Measurements from ENCODE around the gene CFAP52.
"Not testable (repeated sequence)": the region's sequence is repeated elsewhere in the genome, so short reads cannot be mapped to it uniquely, and the experiment has no call there.

The CFAP52 gene

GRCh38 chr17:9661027-9661426, 84.6 kb downstream of the CFAP52 start:
- Histone ChIP-seq H3K36me3 (replicated peaks; ENCODE audit: insufficient read depth, low read length) (no peaks in the 10 kb centered on the region), H3K9me3 (replicated peaks; ENCODE audit: insufficient read depth, low read length) (no peaks in the 10 kb centered on the region), H4K20me1 (ENCODE audit: insufficient read depth, low read length) (no peaks in the 10 kb centered on the region), H3K4me3 (ENCODE audit: low read length) (no peak overlapping the region), H3F3A (ENCODE audit: insufficient read depth, low read length) (no peaks in the 10 kb centered on the region), H3K4me1 (ENCODE audit: low read length) (no peaks in the 10 kb centered on the region), H3K27me3 (replicated peaks; ENCODE audit: insufficient read depth, low read length) (no peaks in the 10 kb centered on the region; the same call in 1 of the 2 replicates), H3K4me2 (ENCODE audit: low read depth, low read length) (no peak overlapping the region), H3K27ac (ENCODE audit: low read length) (no peak overlapping the region), H3K79me2 (ENCODE audit: low read length) (no peaks in the 10 kb centered on the region), H3K9me2 (replicated peaks; ENCODE audit: insufficient read depth, low read length) (no peaks in the 10 kb centered on the region), H3K9ac (ENCODE audit: low read length) (no peak overlapping the region), H2AFZ (ENCODE audit: low read length) (no peak overlapping the region)
- TF ChIP-seq EZH2 (optimal IDR thresholded peaks at IDR 0.05; ENCODE audit: low read depth, low read length) (no peak), EZH2phosphoT487 (IDR thresholded peaks at IDR 0.05; ENCODE audit: low read length) (no peak)
- TF ChIP-seq, protein P1, sequence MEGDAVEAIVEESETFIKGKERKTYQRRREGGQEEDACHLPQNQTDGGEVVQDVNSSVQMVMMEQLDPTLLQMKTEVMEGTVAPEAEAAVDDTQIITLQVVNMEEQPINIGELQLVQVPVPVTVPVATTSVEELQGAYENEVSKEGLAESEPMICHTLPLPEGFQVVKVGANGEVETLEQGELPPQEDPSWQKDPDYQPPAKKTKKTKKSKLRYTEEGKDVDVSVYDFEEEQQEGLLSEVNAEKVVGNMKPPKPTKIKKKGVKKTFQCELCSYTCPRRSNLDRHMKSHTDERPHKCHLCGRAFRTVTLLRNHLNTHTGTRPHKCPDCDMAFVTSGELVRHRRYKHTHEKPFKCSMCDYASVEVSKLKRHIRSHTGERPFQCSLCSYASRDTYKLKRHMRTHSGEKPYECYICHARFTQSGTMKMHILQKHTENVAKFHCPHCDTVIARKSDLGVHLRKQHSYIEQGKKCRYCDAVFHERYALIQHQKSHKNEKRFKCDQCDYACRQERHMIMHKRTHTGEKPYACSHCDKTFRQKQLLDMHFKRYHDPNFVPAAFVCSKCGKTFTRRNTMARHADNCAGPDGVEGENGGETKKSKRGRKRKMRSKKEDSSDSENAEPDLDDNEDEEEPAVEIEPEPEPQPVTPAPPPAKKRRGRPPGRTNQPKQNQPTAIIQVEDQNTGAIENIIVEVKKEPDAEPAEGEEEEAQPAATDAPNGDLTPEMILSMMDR (IDR thresholded peaks at IDR 0.05; ENCODE audit: low read length): no peak
- DNase-seq: no peak

DNA sequence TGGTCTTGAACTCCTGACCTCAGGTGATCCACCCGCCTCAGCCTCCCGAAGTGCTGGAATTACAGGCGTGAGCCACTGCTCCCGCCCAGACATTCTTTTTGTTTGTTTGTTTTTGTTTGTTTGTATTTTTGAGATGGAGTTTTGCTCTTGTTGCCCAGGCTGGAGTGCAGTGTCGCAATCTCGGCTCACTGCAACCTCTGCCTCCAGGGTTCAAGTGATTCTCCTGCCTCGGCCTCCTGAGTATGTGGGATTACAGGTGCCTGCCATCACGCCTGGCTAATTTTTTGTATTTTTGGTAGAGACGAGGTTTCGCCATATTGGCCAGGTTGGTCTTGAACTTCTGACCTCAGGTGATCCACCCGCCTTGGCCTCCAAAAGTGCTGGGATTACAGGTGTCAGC, 87.1 kb downstream of the CFAP52 start:
- H3K9ac ChIP-seq (ENCODE audit: low read length); H3F3A ChIP-seq (ENCODE audit: insufficient read depth, low read length); H3K4me1 ChIP-seq (ENCODE audit: low read length); H3K4me2 ChIP-seq (ENCODE audit: low read depth, low read length); H3K27ac ChIP-seq (ENCODE audit: low read length); H3K9me2 ChIP-seq (replicated peaks; ENCODE audit: insufficient read depth, low read length); H3K4me3 ChIP-seq (ENCODE audit: low read length); H3K36me3 ChIP-seq (replicated peaks; ENCODE audit: insufficient read depth, low read length); H3K9me3 ChIP-seq (replicated peaks; ENCODE audit: insufficient read depth, low read length); DNase-seq; H3K27me3 ChIP-seq (replicated peaks; ENCODE audit: insufficient read depth, low read length); H4K20me1 ChIP-seq (ENCODE audit: insufficient read depth, low read length); H2AFZ ChIP-seq (ENCODE audit: low read length); H3K79me2 ChIP-seq (ENCODE audit: low read length): not testable (repeated sequence)

GRCh38 chr17:9666461-9667050, 90.1 kb downstream of the CFAP52 start:
- Histone ChIP-seq H2AFZ (ENCODE audit: low read length) (no peak overlapping the region), H3K9me3 (replicated peaks; ENCODE audit: insufficient read depth, low read length) (no peaks in the 10 kb centered on the region), H3K9ac (ENCODE audit: low read length) (no peak overlapping the region), H3K4me1 (ENCODE audit: low read length) (no peaks in the 10 kb centered on the region), H3K27me3 (replicated peaks; ENCODE audit: insufficient read depth, low read length) (no peaks in the 10 kb centered on the region; the same call in 1 of the 2 replicates), H3F3A (ENCODE audit: insufficient read depth, low read length) (no peaks in the 10 kb centered on the region), H3K27ac (ENCODE audit: low read length) (no peak overlapping the region), H3K4me2 (ENCODE audit: low read depth, low read length) (no peak overlapping the region), H4K20me1 (ENCODE audit: insufficient read depth, low read length) (no peaks in the 10 kb centered on the region), H3K9me2 (replicated peaks; ENCODE audit: insufficient read depth, low read length) (no peaks in the 10 kb centered on the region), H3K4me3 (ENCODE audit: low read length) (no peak overlapping the region), H3K79me2 (ENCODE audit: low read length) (no peaks in the 10 kb centered on the region), H3K36me3 (replicated peaks; ENCODE audit: insufficient read depth, low read length) (no peaks in the 10 kb centered on the region)
- TF ChIP-seq EZH2phosphoT487 (IDR thresholded peaks at IDR 0.05; ENCODE audit: low read length) (no peak), EZH2 (optimal IDR thresholded peaks at IDR 0.05; ENCODE audit: low read depth, low read length) (no peak)
- TF ChIP-seq, protein P1 (IDR thresholded peaks at IDR 0.05; ENCODE audit: low read length): no peak
- no peak for DNase-seq

DNA sequence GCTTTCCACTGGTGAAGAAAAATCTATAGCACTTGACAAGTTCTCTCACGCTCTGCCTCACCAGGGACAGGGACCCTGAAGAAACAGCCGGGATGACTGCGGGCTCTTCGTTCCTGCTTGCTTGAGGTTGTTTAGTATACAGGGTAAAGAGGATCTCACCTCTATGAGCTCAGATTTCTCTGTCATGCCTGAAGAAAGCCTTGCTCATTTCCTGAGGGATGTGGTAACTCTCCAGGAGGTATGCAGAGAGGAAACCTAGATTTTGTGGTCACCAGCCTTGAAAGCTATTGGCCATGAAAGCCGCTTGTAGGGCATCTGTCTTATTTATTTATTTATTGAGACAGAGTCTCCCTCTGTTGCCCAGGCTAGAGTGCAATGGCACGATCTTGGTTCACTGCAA, 92.1 kb downstream of the CFAP52 start:
- H3F3A ChIP-seq (ENCODE audit: insufficient read depth, low read length): no peaks in the 10 kb centered on the region
- H4K20me1 ChIP-seq (ENCODE audit: insufficient read depth, low read length): no peaks in the 10 kb centered on the region
- no peaks in the 10 kb centered on the region for H3K36me3 ChIP-seq (replicated peaks; ENCODE audit: insufficient read depth, low read length)
- no peak overlapping the region for H3K9ac ChIP-seq (ENCODE audit: low read length)
- H3K4me3 ChIP-seq (ENCODE audit: low read length): no peak overlapping the region
- no peaks in the 10 kb centered on the region for H3K9me2 ChIP-seq (replicated peaks; ENCODE audit: insufficient read depth, low read length)
- no peak overlapping the region for H3K4me2 ChIP-seq (ENCODE audit: low read depth, low read length)
- no peak overlapping the region for H2AFZ ChIP-seq (ENCODE audit: low read length)
- H3K4me1 ChIP-seq (ENCODE audit: low read length): no peaks in the 10 kb centered on the region
- no peaks in the 10 kb centered on the region; the same call in 1 of the 2 replicates for H3K27me3 ChIP-seq (replicated peaks; ENCODE audit: insufficient read depth, low read length)
- TF ChIP-seq EZH2 (optimal IDR thresholded peaks at IDR 0.05; ENCODE audit: low read depth, low read length) (no peak), EZH2phosphoT487 (IDR thresholded peaks at IDR 0.05; ENCODE audit: low read length) (no peak)
- TF ChIP-seq, protein P1 (IDR thresholded peaks at IDR 0.05; ENCODE audit: low read length): no peak
- no peak for DNase-seq
- H3K79me2 ChIP-seq (ENCODE audit: low read length): no peaks in the 10 kb centered on the region
- H3K27ac ChIP-seq (ENCODE audit: low read length): no peak overlapping the region
- no peaks in the 10 kb centered on the region for H3K9me3 ChIP-seq (replicated peaks; ENCODE audit: insufficient read depth, low read length)
